ENCODE data around the gene MSI2.

Gene MSI2

GRCh38 chr17:57533684-57534305, 277.5 kb downstream of the MSI2 start:
- no peak for DNase-seq

DNA sequence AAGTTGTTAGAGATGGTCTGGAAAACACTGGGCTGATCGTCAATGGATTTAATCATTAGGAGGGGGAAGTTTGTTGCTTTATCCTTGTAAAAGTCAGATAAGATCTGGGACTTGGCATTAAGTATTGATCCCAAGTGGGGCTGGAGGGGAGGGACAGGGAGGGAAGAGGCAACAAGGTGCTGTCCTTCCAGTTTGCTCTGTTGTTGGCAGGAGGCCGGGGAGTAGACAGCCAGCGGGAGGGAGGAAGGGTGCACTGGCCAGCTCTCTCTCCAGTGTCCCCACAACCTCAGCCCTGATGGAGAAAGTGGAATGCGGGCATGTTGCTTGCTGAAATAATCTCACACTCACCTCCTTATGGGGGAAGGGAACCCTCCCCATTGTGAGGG, 278.5 kb downstream of the MSI2 start:
- DNase-seq = no peak

DNA sequence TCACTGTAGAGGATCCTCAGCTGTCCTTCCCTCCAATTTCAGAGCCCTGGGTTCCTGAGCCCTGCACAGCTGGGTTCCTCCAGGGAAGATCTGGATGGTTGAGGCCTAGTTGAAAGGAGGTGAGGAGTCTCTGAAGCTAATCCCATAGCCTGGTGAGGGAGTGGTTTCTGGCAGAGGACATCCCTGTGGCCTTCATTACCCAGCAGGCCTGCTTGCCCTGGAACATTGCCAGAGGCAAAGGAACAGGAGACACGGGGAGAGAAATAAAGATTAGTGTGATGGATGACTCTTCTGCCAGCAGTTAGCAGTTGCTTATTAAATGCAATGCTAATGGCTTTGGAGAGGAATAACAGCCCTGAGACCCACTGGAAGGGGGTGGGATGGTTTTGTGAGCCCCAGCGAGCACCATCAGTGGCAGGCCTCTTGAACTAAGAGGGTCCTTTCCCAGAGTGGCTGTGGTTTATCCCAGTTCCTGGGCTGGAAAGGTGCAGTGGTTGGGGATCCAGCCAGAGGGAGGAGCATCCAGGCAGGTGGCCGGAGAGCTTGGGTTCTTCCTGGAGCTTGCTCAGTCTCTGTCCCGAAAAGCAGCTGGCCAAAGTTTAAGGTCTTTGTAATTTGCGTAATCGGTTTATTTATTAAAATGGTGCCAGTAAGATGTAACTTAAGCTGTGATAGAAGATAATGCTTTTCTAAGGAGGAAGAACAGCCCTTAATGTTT, 279.1 kb downstream of the MSI2 start:
- DNase-seq = no peak

DNA sequence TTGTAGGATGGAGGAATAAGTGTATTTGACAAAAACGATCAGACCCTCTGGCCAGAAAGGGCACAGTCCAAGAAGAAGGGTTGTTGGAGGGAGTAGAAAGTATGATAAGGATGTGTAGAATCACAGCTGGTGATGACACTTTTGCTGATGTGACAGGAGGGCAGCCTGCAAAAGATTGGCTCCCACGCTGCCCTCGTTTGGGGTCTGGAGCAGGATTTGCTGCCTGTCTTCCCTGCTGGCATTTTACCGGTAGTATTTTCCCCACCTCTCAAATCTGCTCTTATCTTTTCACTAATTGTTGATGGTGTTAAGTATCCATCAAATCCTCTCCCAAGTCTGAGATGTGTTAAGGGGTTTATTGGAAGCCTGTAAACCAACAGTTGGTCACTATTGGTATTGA, 280.0 kb downstream of the MSI2 start:
- DNase-seq = no peak

- no peak for DNase-seq
Measured at GRCh38 chr17:57536789-57537523, 280.6 kb downstream of the MSI2 start.

- DNase-seq = no peak
Measured at GRCh38 chr17:57537524-57538410, 281.4 kb downstream of the MSI2 start.

DNA sequence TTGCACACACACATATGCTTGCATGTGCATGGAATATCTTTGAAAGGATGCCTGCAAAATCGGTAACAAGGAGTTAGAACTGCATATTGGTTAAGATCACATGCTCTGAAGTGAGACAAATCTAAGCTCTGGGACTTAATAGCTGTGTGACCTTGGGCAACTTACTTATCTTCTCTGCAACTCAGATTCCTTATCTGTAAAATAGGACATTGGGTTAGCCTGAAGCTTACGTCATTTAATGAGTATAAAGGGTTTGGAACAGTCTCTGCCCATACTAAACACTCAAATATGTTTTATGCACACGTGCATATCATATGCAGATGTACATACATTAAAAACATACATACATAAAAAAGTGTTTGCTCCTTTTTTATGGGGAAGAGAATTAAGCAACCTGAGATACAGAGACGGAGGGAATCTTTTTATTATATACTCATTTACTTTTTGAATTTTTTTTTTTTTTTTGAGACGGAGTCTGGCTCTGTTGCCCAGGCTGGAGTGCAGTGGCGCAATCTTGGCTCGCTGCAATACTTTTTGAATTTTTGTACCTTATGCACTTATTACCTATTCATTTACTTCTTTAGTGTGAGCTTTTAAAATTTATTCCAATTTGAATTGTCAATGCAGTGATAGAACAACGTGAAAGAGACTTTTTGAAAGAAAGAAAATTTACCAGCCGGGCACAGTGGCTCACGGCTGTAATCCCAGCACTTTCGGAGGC, 282.6 kb downstream of the MSI2 start:
- no peak for DNase-seq

- DNase-seq = no peak
Measured at GRCh38 chr17:57539529-57540301, 283.4 kb downstream of the MSI2 start.

DNA sequence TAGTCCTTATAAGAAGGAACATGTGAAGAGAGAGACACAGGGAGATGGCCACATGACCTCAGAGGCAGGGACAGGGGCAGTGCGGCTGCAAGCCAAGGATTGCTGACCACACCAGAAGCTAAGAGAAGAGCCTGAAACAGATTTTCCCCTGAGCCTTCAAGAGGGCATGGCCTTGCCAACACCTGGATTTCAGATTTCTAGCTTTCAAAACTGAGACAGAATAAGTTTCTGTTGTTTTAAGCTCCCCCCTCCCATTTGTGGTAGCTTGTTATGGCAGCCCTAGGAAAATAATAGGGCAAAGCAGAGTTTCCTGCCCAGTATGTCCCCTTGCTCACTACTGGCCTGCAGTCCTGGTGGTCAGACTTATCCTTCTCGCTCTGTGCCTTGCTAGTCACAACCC, 284.3 kb downstream of the MSI2 start:
- DNase-seq = no peak

GRCh38 chr17:57541049-57541448, 284.7 kb downstream of the MSI2 start:
- DNase-seq = no peak

DNA sequence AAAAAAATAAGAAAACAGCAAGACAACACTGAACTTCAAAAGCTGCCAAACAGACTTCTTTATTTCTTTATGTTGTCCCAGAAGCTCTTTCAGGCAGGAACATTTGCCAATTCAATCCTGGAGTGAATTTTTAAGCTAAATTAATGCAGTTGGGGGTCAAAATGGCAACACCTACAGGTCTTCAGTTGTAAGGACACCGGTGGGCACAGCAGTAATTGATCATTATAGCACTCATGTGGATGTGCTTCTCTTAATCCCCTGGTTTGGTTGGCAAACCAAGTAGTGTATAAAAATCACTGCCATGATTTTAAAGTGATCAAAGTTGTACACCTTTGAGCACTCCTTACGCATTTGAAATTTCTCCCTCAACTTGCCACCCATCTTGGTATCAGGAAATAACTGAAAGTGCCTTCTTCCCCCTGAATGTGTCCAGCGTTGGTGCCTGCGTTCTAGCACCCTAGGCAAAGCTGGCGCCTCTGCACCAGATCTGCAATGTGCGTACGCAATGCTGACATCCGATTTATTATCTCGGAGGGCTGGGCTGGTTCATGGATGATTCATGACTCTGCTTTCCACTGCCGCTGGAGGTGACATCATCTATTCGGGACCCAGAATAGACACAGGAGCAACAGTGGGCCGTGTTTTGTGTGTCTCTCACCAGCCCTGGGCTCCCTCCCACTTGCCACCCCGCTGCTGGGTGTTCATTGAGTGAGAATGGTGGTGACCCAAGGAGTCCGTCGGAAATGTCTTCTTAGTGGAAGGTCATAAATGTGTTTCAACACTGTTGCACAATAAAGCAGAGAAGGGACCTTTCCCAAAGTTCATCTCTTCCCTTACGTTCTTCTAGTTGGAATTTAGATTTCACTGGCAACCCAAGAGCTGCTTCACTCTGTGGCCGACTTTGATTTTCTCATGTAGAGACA, 285.4 kb downstream of the MSI2 start:
- no peak for DNase-seq

DNA sequence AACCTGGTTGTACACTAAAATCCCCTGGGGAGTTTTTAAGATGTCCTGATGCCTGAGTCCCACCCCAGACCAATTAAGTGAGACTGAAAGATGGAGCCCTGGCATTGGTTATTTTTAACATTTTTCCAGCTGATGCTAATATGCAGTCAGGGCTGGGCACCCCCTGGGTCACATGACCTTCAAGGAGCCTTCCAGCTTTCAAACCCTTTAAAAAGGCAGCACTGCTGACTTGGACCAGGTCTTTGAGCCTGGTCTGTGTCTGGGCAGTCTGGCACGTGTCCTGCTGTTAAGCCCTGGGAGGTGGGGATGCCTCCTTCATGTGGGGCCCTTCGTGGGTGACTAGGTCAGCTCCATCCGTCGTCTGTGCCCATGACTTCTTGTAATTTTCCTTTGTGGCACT, 286.2 kb downstream of the MSI2 start:
- no peak for DNase-seq

- DNase-seq = no peak
Measured at GRCh38 chr17:57543230-57543629, 286.9 kb downstream of the MSI2 start.

DNA sequence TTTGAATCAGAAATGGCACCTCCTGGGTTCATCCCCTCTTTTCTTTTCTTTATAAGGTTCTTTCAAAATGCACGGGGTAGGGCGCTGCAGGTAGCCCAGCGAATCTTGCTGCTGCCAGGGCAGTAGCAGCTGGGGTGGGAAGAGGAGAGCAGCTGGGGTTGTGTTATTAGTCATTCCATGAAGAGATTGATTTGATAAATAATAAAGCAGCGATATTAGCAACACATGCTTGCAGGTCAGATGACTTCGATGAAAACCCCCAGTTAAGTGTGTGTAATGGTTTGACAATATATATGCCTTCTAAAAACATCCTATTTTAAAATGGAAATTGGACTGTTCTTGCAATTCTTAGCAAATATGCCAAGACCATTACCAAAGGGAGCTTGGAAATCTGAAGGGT, 288.1 kb downstream of the MSI2 start:
- DNase-seq = no peak

DNA sequence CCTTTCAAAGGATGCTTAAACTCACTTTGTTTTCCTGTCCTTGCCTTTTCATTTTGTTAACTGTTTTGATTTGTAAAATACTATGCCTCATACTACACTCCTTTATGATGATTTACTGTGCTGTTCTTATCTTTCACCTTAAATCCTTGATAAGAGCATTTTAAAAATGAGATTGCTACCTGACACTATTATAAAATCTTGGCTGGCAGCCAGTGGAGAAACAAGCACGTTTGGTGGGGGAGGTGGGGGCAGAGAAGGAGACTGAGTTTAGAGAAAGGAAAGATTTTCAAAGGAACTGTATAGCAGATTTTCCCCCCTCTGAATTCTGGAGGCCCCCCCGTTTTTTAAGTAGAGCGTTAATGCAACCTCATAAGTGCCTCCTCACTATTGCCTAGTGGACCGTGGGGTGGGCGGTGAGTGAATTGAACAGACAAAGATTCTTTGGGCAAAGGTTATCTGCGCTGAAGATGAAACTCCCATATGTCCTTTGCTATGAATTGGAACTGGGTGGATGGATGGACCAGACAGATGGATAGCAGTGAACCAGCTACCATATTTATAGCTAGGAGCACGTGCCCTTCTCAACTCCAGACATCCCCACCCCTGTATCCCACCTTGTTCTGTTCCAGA, 288.6 kb downstream of the MSI2 start:
- DNase-seq = no peak

GRCh38 chr17:57545731-57546342, 289.5 kb downstream of the MSI2 start:
- DNase-seq = no peak

GRCh38 chr17:57548421-57549410, 292.4 kb downstream of the MSI2 start:
- no peak for DNase-seq

- no peak for DNase-seq
Measured at GRCh38 chr17:57549468-57549867, 293.1 kb downstream of the MSI2 start.

Data from CD4-positive, alpha-beta T cell treated with Interleukin-21 for 1 hour (primary cell).